ENCODE data around the gene MAGEE2. TPM values are rescaled to one million over a fixed set of nuclear protein-coding genes. Genes with fewer than 3 reads are reported as not detected.
A peak's percentile ranks its signal among the peaks of the same experiment; 100 is the strongest.

Gene MAGEE2
- total and polyA plus RNA-seq, 2 donors (not counting 1 experiment from before 2014, with no cell fraction given): not detected

- Histone ChIP-seq H2AFZ (ENCODE audit: low read length) (no peak overlapping the region), H3K4me1 (ENCODE audit: control insufficient read depth, extremely low read depth, insufficient read depth, low read length) (no peaks in the 10 kb centered on the region), H3K27ac (ENCODE audit: insufficient read depth, low read length) (no peak overlapping the region), H3K9ac (ENCODE audit: insufficient read depth, low read length) (no peak overlapping the region), H3K36me3 (ENCODE audit: control insufficient read depth, insufficient read depth, low read length) (no peaks in the 10 kb centered on the region), H4K20me1 (ENCODE audit: control insufficient read depth, extremely low read depth, insufficient read depth, low read length) (no peaks in the 10 kb centered on the region), H3K9me3 (ENCODE audit: control insufficient read depth, insufficient read depth, low read depth, low read length) (no peaks in the 10 kb centered on the region), H3K27me3 (ENCODE audit: control insufficient read depth, insufficient read depth, low read length) (no peaks in the 10 kb centered on the region), H3K4me3 (replicated peaks in 1 of 4; ENCODE audit: control extremely low read depth in 1 of 4, insufficient read depth in 1 of 4, low read depth in 3 of 4, low read length in 4 of 4) (no peak overlapping the region), H3K79me2 (ENCODE audit: control insufficient read depth, insufficient read depth, low read length) (no peaks in the 10 kb centered on the region), H3K4me2 (ENCODE audit: extremely low read depth, insufficient read depth, low read length) (no peak overlapping the region)
- DNase-seq (ENCODE audit: low read depth in 2 of 2): no peak
- no peak for TF ChIP-seq EZH2 (IDR thresholded peaks at IDR 0.05; ENCODE audit: low read length, missing control alignments)
- no peak for TF ChIP-seq CTCF (conservative IDR thresholded peaks at IDR 0.05 in 1 of 2, IDR thresholded peaks at IDR 0.05 in 1 of 2; ENCODE audit: low read depth in 1 of 2, low read length in 2 of 2)
Measured at GRCh38 chrX:75748431-75748830, 36.6 kb downstream of the MAGEE2 start.

- Histone ChIP-seq H3K4me3 (replicated peaks in 1 of 4; ENCODE audit: control extremely low read depth in 1 of 4, insufficient read depth in 1 of 4, low read depth in 3 of 4, low read length in 4 of 4) (peak overlapping the region; percentile 31 to 71 (median 46)), H3K27me3 (ENCODE audit: control insufficient read depth, insufficient read depth, low read length) (no peaks in the 10 kb centered on the region), H3K9ac (ENCODE audit: insufficient read depth, low read length) (no peak overlapping the region), H3K79me2 (ENCODE audit: control insufficient read depth, insufficient read depth, low read length) (no peaks in the 10 kb centered on the region), H3K36me3 (ENCODE audit: control insufficient read depth, insufficient read depth, low read length) (no peaks in the 10 kb centered on the region), H2AFZ (ENCODE audit: low read length) (peak overlapping the region; percentile 80), H4K20me1 (ENCODE audit: control insufficient read depth, extremely low read depth, insufficient read depth, low read length) (no peaks in the 10 kb centered on the region), H3K9me3 (ENCODE audit: control insufficient read depth, insufficient read depth, low read depth, low read length) (no peaks in the 10 kb centered on the region), H3K4me2 (ENCODE audit: extremely low read depth, insufficient read depth, low read length) (peak overlapping the region; percentile 68), H3K27ac (ENCODE audit: insufficient read depth, low read length) (no peak overlapping the region), H3K4me1 (ENCODE audit: control insufficient read depth, extremely low read depth, insufficient read depth, low read length) (no peaks in the 10 kb centered on the region)
- peak; percentile 0 to 17 for DNase-seq (ENCODE audit: low read depth in 2 of 2)
- TF ChIP-seq EZH2 (IDR thresholded peaks at IDR 0.05; ENCODE audit: low read length, missing control alignments) (no peak), CTCF (conservative IDR thresholded peaks at IDR 0.05 in 1 of 2, IDR thresholded peaks at IDR 0.05 in 1 of 2; ENCODE audit: low read depth in 1 of 2, low read length in 2 of 2) (no peak)
Measured at GRCh38 chrX:75746891-75747639, 38.0 kb downstream of the MAGEE2 start.

All from fibroblast of lung (primary cell).